HEK293 (cell line): Measurements from ENCODE around the gene JAML.

Experiments
- EGR2 ChIP-seq: fragments of 450-650 bp; formaldehyde crosslinking; IDR thresholded peaks from 2 replicates; pipeline ENCODE4 v1.5.1; 2016; ENCODE audit warnings: low read depth, missing biosample characterization, missing genetic modification characterization
- IKZF3 ChIP-seq: fragments of 450-650 bp; IDR thresholded peaks from 2 replicates; pipeline ENCODE4 v1.5.0; 2018; ENCODE audit warnings: missing biosample characterization, mild to moderate bottlenecking, missing genetic modification characterization, moderate library complexity
- KLF1 ChIP-seq: fragments of 450-650 bp; formaldehyde crosslinking; IDR thresholded peaks from 2 replicates; pipeline ENCODE4 v1.5.1; 2016; ENCODE audit warnings: missing biosample characterization, missing genetic modification characterization
- TRIM28 ChIP-seq: IDR thresholded peaks from 2 replicates; pipeline ENCODE4 v1.6.1; 2011; ENCODE audit warnings: low read length, control low read depth, borderline replicate concordance
- YY1 ChIP-seq: fragments of 450-650 bp; formaldehyde crosslinking; IDR thresholded peaks from 2 replicates; pipeline ENCODE4 v1.5.1; 2018; ENCODE audit warnings: missing biosample characterization, missing genetic modification characterization
- ZFP69B ChIP-seq: fragments of 450-650 bp; formaldehyde crosslinking; IDR thresholded peaks from 2 replicates; pipeline ENCODE4 v1.5.1; 2016; ENCODE audit warnings: missing biosample characterization, missing genetic modification characterization
- ZNF274 ChIP-seq, 2 experiments: fragments of 200-500 bp in 1 of 2; fragments of 450-650 bp in 1 of 2; sonication (Bioruptor generic) in 1 of 2; formaldehyde crosslinking in 1 of 2; IDR thresholded peaks; 2 replicates each; pipeline versions ENCODE4 v1.5.1 to v1.6.1; 2014 to 2016; ENCODE audit warnings: borderline replicate concordance in 1 of 2, inconsistent platforms in 1 of 2, low read length in 1 of 2, missing biosample characterization in 1 of 2, missing genetic modification characterization in 1 of 2
- ZNF311 ChIP-seq: fragments of 450-650 bp; formaldehyde crosslinking; IDR thresholded peaks from 2 replicates; pipeline ENCODE4 v1.5.1; 2017; ENCODE audit warnings: missing biosample characterization, missing genetic modification characterization, borderline replicate concordance
- ZNF701 ChIP-seq: fragments of 450-650 bp; formaldehyde crosslinking; IDR thresholded peaks from 2 replicates; pipeline ENCODE4 v1.5.1; 2016; ENCODE audit warnings: missing biosample characterization, missing genetic modification characterization
- TF ChIP-seq, protein P1 (sequence below): fragments of 450-650 bp; formaldehyde crosslinking; IDR thresholded peaks from 2 replicates; pipeline ENCODE4 v1.5.1; 2016; ENCODE audit warnings: missing biosample characterization, missing genetic modification characterization
- TF ChIP-seq, protein P2 (sequence below): IDR thresholded peaks from 2 replicates; pipeline ENCODE4 v1.6.1; 2011; ENCODE audit warnings: mild to moderate bottlenecking, low read depth, low read length, borderline replicate concordance
- TF ChIP-seq, protein P3 (sequence below): fragments of 450-650 bp; formaldehyde crosslinking; IDR thresholded peaks from 2 replicates; pipeline ENCODE4 v1.5.1; 2017; ENCODE audit warnings: missing biosample characterization, missing genetic modification characterization
- TF ChIP-seq, protein P4 (sequence below): fragments of 450-650 bp; formaldehyde crosslinking; IDR thresholded peaks from 2 replicates; pipeline ENCODE4 v1.5.1; 2016; ENCODE audit warnings: missing biosample characterization, missing genetic modification characterization

DNA sequence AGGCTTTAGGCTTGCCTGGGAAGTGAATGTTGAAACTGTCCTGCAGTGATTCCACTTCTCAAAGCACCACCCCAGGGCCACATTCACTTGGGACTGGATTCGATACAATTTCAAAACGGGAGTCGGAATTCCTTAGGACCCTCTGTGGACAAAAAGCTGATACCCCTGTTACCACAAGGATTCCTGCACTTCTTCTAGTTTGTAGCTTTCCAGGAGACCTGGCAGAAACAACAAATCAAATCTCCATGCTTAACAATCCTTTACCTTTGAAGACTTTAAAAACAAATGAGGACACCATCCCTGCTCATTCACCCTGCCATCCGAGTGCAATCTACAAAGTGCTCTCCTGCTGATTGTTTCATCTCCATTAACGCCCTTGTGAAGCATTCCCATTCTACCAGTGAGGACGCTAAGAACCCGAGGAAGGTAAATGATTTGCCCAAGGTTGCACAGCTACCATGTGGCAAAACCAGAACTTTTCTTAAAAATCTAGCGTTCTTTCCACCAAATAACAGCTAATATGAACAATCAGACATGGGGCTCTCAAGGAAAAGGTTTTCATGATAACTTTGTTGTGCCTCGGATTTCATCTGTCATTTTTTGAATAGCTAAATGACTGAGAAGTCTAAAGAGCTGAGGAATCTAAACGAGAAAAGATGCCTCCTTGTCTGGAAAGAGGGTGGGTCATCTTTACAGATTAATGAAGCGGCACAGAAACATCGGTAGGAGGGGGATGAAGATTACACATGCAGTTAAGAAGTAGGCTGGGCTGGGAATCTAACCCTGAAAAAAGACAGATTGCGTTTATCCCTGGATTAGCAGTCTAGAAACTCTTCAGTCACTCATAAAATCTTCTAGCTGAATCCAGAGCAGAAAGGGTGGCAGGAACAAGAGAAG, 40.0 kb upstream of the JAML start:
- TF ChIP-seq TRIM28: no peak
- TF ChIP-seq YY1 (tag by site-specific recombination): no peak
- TF ChIP-seq, protein P1, sequence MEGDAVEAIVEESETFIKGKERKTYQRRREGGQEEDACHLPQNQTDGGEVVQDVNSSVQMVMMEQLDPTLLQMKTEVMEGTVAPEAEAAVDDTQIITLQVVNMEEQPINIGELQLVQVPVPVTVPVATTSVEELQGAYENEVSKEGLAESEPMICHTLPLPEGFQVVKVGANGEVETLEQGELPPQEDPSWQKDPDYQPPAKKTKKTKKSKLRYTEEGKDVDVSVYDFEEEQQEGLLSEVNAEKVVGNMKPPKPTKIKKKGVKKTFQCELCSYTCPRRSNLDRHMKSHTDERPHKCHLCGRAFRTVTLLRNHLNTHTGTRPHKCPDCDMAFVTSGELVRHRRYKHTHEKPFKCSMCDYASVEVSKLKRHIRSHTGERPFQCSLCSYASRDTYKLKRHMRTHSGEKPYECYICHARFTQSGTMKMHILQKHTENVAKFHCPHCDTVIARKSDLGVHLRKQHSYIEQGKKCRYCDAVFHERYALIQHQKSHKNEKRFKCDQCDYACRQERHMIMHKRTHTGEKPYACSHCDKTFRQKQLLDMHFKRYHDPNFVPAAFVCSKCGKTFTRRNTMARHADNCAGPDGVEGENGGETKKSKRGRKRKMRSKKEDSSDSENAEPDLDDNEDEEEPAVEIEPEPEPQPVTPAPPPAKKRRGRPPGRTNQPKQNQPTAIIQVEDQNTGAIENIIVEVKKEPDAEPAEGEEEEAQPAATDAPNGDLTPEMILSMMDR (tag by site-specific recombination): no peak
- no peak for TF ChIP-seq KLF1 (tag by site-specific recombination)
- TF ChIP-seq, protein P2, sequence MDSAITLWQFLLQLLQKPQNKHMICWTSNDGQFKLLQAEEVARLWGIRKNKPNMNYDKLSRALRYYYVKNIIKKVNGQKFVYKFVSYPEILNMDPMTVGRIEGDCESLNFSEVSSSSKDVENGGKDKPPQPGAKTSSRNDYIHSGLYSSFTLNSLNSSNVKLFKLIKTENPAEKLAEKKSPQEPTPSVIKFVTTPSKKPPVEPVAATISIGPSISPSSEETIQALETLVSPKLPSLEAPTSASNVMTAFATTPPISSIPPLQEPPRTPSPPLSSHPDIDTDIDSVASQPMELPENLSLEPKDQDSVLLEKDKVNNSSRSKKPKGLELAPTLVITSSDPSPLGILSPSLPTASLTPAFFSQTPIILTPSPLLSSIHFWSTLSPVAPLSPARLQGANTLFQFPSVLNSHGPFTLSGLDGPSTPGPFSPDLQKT: no peak
- TF ChIP-seq ZFP69B (tag by site-specific recombination): no peak
- no peak for TF ChIP-seq ZNF311 (tag by site-specific recombination)
- no peak for TF ChIP-seq ZNF701 (tag by site-specific recombination)
- TF ChIP-seq, protein P3, sequence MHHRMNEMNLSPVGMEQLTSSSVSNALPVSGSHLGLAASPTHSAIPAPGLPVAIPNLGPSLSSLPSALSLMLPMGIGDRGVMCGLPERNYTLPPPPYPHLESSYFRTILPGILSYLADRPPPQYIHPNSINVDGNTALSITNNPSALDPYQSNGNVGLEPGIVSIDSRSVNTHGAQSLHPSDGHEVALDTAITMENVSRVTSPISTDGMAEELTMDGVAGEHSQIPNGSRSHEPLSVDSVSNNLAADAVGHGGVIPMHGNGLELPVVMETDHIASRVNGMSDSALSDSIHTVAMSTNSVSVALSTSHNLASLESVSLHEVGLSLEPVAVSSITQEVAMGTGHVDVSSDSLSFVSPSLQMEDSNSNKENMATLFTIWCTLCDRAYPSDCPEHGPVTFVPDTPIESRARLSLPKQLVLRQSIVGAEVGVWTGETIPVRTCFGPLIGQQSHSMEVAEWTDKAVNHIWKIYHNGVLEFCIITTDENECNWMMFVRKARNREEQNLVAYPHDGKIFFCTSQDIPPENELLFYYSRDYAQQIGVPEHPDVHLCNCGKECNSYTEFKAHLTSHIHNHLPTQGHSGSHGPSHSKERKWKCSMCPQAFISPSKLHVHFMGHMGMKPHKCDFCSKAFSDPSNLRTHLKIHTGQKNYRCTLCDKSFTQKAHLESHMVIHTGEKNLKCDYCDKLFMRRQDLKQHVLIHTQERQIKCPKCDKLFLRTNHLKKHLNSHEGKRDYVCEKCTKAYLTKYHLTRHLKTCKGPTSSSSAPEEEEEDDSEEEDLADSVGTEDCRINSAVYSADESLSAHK (tag by site-specific recombination): no peak
- TF ChIP-seq ZNF274 (IDR thresholded peaks at IDR 0.05; ENCODE audit: low read length): no peak
- TF ChIP-seq ZNF274 (tag by site-specific recombination; IDR thresholded peaks at IDR 0.05; ENCODE audit: borderline replicate concordance): no peak
- TF ChIP-seq IKZF3 (tag by site-specific recombination): no peak
- no peak for TF ChIP-seq EGR2
- TF ChIP-seq, protein P4, sequence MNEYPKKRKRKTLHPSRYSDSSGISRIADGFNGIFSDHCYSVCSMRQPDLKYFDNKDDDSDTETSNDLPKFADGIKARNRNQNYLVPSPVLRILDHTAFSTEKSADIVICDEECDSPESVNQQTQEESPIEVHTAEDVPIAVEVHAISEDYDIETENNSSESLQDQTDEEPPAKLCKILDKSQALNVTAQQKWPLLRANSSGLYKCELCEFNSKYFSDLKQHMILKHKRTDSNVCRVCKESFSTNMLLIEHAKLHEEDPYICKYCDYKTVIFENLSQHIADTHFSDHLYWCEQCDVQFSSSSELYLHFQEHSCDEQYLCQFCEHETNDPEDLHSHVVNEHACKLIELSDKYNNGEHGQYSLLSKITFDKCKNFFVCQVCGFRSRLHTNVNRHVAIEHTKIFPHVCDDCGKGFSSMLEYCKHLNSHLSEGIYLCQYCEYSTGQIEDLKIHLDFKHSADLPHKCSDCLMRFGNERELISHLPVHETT (tag by site-specific recombination): no peak
